GM12801 (cell line): ENCODE results near the gene KISS1R.

Experiments used
- TF ChIP-seq, protein P1 (sequence below): IDR thresholded peaks from one replicate; pipeline ENCODE4 v1.5.1; 2011; ENCODE audit warnings: control low read depth; ENCODE audit not compliant: insufficient read length; ENCODE audit errors: extremely low read depth

Gene KISS1R

DNA sequence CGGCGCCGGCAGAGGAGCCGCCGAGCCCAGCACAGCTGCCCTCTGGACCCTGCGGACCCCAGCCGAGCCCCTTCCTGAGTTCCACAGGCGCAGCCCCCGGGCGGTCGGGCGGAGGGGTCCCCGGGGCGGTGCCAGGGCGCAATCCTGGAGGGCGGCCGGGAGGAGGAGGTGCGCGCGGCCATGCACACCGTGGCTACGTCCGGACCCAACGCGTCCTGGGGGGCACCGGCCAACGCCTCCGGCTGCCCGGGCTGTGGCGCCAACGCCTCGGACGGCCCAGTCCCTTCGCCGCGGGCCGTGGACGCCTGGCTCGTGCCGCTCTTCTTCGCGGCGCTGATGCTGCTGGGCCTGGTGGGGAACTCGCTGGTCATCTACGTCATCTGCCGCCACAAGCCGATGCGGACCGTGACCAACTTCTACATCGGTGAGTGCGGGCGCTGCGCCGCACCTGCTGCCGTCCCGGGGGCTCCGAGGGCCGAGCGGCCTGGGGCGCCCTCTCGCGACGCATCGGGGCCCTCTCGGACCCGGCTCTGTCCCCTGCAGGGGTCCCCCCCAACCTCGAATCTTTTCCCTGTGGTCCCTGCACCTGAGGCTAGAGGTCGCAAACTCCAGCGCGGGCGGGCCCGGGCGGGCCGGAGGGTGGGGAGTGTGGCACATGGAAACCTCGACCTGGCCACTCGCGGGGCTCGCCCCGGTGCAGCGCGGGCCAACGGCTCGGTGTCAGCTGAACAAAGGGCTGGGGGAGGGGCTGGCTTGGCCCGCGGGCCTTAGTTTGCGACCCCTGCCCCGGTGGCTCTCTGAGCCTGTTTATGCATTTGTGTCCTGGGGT lies at the start of gene KISS1R:
Gene KISS1R, plus strand, starts transcription at position 11 of the 829 bp plus-strand sequence. Its CDS starts 170 bp downstream, at position 181.
- TF ChIP-seq, protein P1, sequence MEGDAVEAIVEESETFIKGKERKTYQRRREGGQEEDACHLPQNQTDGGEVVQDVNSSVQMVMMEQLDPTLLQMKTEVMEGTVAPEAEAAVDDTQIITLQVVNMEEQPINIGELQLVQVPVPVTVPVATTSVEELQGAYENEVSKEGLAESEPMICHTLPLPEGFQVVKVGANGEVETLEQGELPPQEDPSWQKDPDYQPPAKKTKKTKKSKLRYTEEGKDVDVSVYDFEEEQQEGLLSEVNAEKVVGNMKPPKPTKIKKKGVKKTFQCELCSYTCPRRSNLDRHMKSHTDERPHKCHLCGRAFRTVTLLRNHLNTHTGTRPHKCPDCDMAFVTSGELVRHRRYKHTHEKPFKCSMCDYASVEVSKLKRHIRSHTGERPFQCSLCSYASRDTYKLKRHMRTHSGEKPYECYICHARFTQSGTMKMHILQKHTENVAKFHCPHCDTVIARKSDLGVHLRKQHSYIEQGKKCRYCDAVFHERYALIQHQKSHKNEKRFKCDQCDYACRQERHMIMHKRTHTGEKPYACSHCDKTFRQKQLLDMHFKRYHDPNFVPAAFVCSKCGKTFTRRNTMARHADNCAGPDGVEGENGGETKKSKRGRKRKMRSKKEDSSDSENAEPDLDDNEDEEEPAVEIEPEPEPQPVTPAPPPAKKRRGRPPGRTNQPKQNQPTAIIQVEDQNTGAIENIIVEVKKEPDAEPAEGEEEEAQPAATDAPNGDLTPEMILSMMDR: no peak

DNA sequence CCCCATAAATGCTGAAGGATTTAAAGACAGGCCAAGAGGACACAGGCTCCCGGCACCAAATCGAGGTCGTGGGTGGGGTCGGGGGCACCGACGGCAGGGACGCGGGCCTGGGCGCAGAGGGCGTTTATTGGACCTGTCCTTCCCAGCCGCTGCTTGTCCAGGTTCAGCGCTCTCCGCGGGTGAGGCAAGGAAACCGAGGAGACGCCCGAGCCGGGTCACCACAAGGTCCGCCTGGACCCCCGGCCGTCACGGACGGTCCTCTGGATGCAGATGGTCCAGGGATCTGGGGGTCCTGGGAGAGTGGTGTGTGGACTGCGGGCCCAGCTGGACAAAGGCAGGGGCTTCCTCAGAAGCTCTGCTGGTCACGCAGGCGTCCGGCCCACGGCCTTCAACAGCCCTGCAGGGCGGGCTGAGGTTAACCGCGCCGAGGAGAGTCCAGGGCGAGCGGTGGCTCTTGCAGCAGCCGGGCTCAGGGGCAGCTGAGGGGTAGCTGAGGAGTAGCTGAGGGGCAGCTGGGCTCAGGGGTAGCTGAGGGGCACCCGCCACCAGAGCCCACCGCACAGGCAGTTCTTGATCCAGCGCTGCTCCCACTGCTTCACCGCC lies 49.2 kb upstream of the KISS1R start:
- TF ChIP-seq, protein P1: no peak

DNA sequence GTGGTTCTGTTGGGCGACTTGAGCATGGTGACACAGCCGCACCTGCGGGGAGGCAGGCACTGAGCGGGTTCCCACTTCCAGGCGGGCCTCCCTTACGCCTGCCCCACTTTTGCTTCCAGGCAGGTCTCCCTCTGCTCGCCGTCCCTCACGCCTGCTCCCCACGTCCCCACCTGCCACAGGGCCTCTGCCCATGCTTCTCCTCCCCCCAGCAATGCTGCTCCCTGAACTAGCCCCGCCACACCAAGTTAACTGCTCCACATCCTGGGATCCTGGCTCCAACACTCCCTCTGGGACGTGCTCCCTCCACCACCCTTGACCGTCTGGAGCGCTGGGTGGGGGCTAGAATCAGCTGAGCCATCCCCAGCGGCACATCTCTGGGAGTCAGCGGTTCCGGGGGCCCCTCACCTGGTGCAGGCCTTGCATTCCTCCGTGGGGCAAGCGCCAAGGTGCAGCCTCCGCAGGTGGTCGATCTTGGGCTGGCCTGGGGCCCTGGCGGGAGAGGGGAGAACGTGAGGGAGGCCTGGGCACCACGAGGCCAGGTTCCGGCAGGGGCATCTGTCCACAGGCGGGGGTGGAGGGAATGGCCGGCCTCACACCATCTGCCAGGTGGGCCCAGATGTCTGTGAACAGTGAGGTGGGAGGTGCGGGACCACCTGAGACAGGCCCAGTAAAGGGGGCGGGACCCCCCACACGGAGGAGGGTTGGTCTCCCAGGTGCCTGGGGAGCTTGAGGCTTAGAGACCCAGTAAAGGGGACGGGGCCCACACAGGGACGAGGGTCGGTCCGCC lies 48.5 kb upstream of the KISS1R start:
- TF ChIP-seq, protein P1: no peak

DNA sequence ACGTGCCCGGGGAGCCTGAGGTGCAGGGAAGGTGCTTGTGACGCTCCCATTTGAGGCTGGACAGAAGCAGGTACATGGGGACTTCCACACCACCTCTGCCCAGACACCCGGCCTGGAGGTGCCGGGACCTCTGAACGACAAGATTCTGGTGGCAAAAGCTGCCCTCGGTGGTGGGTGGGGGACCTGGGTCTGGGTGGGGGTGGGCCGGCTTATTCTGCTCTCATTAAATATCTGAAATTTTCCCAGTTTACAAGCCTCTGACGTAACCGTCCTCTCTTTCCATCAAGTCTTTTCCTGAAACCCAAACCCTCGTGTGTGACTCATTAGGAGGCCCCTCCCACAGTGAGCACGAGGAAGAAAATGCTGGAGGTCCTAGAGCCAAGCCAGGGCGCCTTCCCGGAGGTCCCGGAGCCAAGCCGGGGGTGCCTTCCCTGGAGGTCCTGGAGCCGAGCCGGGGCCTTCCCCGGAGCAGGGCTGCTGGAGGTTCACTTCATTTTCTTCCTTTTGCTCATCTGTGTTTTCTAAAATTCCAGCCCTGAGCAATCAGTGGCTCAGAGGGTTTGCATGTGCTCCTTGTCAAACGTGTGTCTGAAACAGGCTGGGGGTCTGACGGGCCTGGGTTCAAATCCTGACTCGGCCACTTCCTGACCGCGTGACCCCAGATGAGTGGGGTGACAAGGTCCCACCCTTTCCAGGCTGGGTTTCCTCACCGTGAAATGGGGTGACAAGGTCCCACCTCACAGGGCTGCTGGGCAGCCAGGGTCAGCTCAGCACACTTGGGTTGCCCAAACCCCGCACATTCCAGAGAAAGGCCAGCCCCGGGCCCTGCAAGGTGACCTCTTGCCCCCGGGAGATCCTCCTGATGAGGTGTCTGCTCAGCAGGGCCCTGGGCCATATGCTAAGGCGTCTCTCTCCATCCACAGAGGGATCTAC lies 47.6 kb upstream of the KISS1R start:
- TF ChIP-seq, protein P1: no peak

DNA sequence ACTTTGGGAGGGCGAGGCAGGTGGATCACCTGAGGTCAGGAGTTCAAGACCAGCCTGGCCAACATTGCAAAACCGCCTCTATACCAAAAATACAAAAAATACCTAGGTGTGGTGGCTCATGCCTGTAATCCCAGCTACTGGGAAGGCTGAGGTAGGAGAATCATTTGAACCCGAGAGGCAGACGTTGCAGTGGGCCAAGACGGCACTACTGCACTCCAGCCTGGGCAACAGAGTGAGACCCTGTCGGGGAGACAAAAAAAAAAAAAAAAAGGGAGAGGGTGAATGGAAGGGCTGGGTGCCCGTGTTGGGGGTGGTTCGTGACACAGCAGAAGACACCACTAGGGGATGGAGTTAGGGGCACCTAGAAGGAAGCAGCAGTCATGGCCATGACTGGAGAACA lies 46.8 kb upstream of the KISS1R start:
- TF ChIP-seq, protein P1: no peak

DNA sequence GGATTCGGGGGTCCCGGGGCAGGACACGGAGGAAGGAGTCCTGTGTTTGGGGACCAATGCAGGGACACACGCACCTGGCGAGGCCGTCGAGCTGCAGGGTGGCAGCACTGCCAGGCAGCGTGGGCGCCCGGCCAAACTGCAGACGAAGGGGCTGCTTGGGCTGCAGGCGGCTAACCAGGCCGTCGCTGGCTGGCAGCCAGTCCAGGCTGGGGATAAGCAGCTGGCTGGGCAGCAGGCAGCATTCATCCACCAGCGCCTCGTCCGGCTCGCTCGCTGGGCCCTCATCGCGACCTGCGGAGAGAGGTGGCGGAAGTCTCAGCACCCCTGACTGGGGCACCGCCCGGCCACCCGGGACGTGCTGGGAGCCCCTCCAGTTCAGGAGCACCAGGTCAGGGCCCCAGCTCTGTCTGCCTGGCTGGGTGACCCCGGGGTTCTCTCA lies 46.2 kb upstream of the KISS1R start:
- TF ChIP-seq, protein P1: no peak
